Frontal cortex (tissue), 4 donors: ENCODE results near the gene POGK. TPM values are rescaled to one million over a fixed set of nuclear protein-coding genes. Genes with fewer than 3 reads are reported as not detected.
"Not testable (repeated sequence)": the region's sequence is repeated elsewhere in the genome, so short reads cannot be mapped to it uniquely, and the experiment has no call there.

Source experiments
- DNase-seq, 2 donors: peaks; one replicate each; pipeline ENCODE4 v3.0.0; 2012; ENCODE audit warnings: low spot score in 2 of 2
- FAIRE-seq: peaks from 2 replicates; lab custom pipeline; 2012; peaks lifted over from hg19 to GRCh38; lab: Jason Lieb, UNC
- total RNA-seq: library from RNA; depleted of rRNA; stranded (reverse); fragments of >200 nt; gene quantifications from one replicate; pipeline ENCODE4 v1.2.3, GENCODE V29; 2014
- donor health status: control.
- donor health status: control.
- donor health status: control.

The POGK gene, protein sequence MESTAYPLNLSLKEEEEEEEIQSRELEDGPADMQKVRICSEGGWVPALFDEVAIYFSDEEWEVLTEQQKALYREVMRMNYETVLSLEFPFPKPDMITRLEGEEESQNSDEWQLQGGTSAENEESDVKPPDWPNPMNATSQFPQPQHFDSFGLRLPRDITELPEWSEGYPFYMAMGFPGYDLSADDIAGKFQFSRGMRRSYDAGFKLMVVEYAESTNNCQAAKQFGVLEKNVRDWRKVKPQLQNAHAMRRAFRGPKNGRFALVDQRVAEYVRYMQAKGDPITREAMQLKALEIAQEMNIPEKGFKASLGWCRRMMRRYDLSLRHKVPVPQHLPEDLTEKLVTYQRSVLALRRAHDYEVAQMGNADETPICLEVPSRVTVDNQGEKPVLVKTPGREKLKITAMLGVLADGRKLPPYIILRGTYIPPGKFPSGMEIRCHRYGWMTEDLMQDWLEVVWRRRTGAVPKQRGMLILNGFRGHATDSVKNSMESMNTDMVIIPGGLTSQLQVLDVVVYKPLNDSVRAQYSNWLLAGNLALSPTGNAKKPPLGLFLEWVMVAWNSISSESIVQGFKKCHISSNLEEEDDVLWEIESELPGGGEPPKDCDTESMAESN
- total RNA-seq = 62.4 TPM

DNA sequence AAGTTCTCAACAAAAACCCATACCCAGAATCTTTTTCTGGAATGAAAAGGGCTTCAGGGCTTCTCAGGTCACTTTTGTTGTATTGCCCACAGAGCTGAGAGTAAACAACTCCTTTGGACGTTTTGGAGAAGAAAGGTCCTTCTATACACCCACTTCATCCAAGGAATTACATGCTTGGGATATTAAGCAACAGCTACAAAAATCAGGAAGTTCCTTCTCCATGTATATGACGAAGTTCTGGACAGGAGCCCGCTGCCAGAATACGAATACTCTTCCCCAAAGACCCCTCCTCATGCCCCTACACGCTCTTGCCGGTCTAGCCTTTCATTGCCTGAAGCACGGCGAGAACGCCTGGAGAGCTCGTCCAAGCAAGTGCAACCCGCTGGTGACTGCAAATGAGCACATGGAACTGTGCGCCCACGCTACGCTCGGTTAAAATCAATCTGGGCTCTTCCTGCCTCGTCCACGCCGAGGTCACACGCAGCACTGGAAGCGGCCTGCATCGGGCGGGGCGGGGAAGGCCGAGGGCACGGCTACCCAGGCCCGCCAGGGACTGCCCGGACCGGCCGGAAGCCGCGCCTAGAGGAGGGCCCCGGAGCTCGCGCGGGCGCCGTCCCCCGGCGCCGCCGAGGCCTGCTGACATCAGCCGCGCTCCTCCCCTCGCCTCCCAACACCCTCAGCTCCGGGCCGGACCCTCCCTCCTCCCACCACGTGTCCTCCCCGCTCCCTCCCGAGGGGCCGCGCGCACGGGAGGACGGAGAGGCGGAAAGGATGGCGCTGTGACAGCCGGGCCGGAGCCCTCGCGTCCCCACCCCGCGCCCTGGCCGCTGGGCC, at the start of gene POGK:
Gene POGK, plus strand, starts transcription at position 710 of the 834 bp plus-strand sequence. CDS start 1,482 bp downstream, outside the sequence.
- DNase-seq (peak; percentile 92 to 94), FAIRE-seq (no peak)

DNA sequence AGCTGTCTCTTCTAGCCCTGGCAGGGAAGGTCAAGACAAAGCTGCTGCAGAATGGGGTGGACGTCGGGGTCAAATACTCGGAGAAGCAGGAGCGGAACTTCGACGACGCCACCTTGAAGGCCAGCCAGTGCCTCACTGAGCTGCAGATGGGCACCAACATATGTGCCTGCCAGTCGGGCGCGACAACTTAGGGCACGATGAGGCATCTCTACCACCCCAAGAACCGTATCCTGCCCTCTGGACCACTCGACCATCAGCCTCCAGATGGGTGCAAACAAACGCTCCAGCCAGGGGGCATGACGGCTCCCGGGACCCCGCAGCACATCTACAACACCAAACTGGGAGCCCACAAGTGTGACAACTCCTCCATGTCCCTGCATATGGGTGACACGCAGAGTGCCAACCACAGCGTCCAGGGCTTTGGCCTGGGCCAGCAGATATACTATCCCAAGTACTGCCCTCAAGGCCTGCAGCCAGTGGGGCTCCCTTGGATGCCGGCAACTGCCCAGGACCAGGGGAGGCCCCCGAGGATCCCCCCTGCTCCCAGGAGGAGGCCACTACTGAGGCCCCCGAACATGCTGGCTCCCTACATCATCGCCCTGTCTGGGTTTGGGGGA, 42.5 kb upstream of the POGK start:
- FAIRE-seq (no peak), DNase-seq (no peak)

DNA sequence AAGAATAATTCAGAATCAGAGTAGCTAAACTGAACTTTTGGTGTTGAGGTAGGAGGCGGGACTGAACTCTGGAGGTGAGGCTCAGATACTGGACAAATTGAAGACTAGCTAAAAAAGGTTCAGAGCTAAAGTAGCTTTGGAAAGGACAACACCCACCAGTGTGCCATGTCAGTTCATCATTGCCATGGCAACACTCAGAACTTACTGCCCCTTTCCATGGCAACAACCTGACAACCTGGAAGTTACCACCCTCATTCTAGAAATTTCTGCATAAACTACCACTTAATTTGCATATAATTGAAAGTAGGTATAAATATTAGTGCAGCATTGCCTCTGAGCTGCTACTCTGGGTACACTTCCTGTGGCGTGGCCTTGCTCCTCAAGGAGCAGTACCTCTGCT, 30.3 kb upstream of the POGK start:
- no peak for DNase-seq
- no peak for FAIRE-seq

DNA sequence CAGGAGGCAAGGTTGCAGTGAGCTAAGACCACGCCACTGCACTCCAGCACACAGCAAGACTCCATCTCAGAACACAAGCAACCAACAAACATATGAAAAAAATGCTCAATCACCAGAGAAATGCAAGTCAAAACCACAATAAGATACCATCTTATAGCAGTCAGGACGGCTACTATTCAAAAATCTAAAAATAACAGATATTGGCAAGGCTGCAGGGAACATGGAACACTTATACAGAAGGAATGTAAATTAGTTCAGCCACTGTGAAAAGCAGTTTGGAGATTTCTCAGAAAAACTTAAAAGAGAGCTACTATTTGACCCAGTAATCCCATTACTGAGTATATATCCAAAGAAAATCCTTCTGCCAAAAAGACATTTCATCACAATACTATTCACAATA, 27.6 kb upstream of the POGK start:
- DNase-seq = no peak
- FAIRE-seq = no peak

DNA sequence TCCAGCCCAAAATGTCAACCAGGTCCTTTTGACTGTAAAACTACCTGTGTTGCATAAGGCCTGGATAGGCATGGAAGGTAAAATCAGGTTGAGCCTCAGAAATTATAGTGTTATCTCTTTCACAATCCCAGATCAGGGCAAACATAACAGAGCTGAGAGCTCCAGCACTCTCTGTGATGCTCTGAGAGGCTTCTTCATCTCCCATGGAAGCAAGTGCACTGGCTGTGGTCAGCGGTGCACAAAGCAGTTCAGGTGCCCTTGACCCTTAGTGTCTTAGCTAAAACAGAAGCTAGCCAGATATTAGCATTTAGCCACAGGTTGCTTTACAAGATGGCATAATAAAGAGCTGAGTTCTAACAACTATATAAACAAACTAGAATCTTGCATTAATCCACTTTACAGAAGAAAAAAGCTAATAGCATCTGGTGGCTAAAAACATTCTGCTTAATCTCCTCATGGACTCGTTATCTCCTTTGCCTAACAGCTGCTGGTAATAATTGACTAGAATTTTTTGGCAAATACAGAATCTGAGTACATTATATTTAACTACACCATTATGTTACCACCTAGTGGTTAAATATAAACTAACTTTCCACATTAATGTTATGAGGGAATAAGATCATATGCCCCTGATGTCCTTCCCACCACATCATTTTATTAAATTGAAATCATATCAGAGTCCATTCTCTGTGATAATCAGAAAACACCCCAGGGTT, 25.6 kb upstream of the POGK start:
- FAIRE-seq (no peak), DNase-seq (no peak)

DNA sequence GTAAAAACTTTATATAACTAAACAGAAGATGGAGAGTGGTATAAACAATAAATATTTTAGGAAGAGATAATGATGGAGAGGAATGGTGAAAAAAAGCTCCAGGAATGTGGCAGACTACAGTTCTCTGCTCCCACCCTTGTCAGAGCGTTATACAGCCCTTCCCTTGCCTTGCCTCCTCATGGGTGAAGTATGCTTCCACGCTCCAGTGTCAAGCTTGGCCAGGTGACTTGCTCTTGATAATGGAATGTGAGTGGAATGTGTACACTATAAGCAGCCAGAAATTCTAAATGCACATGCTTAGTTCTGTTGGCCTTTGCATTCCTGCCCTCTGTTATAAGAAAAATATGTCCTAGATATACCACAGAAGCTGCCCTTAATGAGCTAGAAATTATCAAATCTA, 24.7 kb upstream of the POGK start:
- no peak for DNase-seq
- FAIRE-seq = no peak

DNA sequence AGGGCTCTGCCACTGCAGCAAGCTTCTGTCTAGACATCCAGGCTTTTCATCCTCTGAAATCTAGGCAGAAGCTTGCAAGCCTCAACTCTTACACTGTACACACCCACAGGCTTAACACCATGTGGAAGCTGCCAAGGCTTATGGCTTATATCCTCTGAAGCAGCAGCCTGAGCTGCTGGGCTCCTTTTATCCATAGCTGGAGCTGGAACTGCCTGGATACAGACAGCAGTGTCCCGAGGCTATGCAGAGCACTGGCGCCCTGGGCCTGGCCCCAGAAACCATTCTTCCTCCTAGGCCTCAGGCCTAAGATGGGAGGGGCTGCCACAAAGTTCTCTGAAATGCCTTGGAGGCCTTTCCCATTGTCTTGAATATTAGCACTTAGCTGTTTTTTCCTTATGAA, 19.3 kb upstream of the POGK start:
- FAIRE-seq (no peak), DNase-seq (no peak)

DNA sequence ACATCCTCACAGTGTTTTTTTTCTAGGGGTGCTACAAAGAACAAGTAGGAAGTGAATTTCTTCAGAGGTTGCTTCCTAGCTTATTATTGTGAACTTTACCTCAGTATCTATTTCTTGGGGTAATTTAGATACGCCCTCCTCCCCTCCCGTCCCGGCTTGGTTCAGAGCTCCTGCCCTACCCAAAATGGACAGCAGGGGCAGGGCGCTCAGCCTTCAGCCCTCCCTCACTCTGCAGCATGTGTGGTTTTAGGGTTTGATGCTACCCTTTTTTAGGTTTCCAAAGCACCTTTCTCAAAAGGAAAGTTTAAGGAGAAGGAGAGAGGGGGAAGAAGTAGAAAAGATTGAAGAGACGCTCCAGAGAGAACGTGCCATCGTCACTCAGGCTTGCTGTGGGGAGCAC, 16.9 kb upstream of the POGK start:
- FAIRE-seq (no peak), DNase-seq (no peak)

DNA sequence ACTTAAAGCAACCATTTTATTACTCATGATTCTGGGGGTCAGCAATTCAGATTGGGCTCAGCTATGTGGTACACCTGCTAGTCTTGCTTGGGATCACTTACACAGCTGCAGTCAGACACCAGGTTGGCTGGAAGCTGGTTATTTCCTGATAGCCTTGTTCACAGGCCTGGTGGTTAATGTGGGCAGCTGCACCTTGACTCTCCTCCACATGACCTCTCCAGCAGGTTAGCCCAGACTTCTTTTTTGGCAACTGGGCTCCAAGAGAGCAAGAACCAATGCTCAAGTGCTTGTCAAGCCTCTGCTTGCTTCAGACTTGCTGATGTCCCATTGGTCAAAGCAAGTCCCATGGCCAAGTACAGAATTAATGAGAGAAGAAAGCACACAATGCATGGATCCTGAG, 11.8 kb upstream of the POGK start:
- FAIRE-seq (no peak), DNase-seq (no peak)

DNA sequence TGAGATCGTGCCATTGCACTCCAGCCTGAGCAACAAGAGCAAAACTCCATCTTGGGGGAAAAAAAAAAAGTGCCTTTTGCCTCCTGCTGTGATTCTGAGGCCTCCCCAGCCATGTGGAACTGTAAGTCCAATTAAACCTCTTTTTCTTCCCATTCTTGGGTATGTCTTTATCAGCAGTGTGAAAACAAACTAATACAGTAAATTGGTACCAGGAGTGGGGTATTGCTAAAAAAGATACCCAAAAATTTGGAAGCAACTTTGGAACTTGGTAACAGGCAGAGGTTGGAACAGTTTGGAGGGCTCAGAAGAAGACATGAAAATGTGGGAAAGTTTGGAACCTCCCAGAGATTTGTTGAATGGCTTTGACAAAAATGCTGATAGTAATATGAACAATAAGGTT, 9.5 kb upstream of the POGK start:
- not testable (repeated sequence) for FAIRE-seq, DNase-seq

DNA sequence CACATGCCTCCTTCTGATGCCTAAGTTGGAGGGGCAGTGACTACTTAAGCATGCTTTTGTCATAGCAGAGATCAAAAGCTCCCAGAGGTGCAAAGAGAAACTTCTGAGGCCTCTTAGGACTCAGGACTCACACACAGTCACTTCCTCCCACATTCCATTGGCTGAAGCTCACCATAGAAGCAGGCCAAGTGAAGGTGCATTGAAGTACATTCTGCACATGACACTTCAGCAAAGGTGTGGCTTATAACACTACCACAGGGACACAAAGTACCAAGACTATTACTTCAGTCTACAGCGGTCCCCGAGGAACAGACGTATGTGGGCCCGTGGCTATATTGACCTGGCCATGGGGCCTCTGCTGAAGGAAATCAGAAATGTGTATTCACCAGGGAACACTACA, 2.5 kb upstream of the POGK start:
- FAIRE-seq (no peak), DNase-seq (no peak)

DNA sequence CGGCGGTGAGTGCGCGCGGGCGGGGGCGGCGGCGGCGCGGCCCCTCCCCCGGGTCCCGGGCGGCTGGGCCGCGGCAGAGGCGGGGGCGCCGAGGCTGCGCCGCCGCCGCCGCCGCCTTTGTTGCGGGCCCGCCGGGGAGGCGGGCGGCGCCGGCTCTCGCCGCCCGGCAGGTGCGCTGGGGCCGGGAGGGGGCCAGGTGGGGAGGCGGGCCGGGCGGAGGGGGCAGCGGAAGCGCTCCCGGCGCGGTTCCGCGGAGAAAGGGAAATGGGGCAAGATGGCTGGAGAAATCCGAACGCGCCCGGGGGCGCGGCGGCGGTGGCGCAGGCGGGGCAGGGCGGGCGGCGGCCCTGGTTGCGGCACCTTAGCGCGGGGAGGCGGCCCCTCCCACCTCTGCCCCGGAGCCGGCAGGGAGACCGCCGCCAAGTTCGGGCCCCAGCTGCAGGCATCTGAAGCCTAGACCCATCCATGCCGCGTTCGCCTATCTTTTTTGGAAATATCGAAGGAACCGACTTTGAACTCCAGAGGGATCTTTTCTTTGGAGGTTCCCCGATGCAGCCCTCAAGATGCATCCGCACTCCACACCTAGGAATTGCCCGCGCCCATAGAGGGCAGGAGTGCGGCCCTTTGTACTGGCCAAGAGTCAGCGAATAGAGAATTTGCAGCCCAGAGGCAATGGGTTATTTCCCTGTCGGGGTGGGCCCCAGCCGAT, 479 bp downstream of the POGK start:
- no peak for DNase-seq
- FAIRE-seq = no peak

DNA sequence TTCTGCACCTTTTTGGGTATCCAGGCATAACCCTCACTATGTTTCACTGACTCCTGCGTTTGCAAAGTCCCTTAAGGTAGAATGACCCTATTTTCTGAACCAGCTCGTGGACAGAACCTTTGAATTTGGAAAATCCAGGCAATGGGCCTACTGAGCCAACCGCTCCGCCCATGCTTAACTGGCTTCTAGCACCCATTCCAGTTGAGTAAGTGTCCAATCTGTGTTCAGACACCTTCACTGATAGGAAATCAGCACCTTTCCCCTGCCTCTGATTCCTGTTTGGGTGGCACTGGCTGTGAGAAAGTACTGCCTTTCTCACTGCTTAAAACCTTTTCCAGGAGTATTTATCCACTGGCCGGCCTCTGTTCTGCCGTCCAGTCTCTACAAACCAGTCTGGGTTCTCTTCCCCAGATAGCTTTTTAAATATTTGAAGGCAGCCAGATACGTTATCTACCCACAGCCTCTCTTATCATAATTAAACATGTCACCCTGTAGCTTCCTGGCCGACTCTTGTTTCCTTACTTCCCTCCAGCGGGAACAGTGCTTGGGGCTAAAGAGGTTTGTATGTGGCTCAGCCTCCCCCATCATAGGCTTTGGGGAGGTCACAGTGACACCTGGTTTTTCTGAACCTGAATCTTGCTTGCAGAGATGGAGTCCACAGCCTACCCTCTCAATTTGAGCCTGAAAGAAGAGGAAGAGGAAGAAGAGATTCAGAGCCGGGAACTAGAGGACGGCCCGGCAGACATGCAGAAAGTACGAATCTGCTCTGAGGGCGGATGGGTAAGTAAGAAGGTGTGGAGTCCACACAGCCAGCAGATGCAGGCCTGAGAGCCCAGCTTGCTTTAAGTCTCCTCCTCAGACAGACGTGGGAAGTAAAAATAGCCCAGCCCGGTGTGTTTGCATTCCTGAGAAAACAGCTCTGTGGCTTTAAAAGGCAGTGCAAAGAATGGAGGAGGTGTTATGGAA, 1.3 kb downstream of the POGK start:
- no peak for FAIRE-seq
- DNase-seq = no peak

DNA sequence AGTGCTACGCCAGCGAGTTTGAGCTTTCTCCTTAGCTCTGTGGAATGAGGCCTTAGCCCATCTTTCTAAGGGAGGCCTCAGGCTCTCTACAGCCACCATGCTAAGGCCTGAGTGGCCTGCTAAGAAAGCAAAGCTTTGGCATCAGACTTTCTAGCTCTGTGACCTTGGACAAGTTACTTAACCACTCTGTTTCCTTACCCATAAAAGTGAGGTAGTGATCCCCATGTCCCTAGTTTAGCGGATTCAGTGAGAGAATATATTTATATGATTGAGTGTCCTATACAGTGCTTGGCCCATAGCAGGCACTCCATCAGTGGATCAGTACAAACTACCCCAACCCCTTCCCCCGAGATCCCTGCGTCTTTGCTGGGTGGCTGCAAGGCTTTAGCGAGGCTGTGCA, 4.0 kb downstream of the POGK start:
- FAIRE-seq (no peak), DNase-seq (no peak)

DNA sequence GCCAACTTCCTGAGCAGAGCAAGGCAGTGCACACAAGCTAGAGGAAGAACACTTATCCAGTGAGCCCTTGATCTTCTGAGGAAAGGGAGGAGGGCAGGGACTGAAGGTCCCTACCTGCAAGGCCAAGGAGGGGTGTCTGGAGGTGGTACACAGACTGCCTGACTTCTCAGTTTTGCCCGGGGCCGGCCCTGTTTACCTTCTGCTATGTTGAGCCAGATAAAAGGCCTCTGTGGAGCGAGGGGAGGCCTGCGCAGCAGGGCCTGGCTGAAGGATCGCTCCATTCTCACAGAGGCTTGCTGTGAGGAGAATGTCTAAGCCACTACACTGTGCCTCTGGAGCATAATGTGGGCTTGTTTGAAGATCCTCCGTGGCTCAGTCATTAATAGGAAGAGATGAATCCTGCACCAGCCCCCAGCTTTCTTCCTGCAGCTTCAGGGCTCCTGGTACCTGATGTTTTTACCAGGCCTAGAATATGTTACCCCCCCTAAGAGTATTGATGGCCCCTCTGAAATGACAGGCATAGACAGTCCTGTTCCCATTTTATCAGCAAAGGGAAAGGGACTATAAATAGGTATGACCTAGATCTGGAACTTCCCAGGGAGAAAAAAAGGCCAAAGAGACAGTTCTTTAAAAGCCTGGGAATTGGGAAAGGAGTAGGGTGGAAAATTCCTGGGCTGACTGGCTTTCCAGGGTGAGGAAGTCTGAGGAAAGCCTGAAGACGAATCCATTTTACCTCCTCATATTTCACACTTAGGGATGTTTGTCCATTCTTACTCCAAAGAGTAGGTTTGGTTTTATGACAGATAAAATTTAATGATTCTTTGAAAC, 4.7 kb downstream of the POGK start:
- no peak for DNase-seq
- no peak for FAIRE-seq

DNA sequence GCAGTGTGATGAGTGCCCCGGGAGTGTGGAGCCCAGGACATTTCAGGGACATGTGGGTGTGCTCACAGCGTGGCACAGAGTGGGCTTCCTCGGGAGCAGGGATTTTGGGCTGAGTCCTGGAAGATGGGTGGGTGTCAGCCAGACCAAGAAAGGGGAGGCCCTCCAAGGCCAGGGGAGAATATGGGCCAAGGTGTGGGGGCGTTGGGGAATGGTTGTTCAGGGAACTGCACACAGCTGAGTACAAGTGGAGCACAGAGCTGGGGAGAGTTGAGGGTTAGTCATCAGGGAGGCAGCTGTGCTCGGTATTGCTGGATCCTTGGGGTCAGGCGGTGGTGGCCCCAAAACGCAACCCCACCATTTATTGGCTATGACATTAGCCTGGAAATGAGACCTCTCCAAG, 5.5 kb downstream of the POGK start:
- DNase-seq = no peak
- FAIRE-seq = no peak

DNA sequence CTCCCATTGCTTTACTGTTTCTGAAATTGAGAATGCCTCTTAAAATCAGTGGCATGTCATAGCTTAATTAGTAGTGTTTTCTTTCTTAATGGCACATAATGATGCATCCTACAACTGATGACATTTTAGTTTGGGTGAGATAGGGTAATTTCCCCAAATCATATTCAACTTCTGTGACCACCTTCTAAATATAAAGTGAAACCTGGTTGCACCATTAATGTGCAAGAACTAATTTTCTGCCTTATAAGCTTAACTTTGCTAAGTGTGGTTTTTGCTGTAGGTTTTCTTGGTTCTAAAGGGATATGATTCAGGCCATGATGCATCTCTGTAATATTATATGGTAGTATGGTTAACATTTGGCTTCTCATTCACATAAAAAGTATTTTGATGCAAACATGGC, 8.9 kb downstream of the POGK start:
- DNase-seq = no peak
- no peak for FAIRE-seq
